ENCODE data around the gene NPIPB9.

- no peak for TF ChIP-seq BHLHE40 (IDR thresholded peaks at IDR 0.05; ENCODE audit: low read depth, low read length)
- no peak for TF ChIP-seq POLR2A (IDR thresholded peaks at IDR 0.05; ENCODE audit: low read depth, low read length)
Observed at GRCh38 chr16:28820016-28820415, 68.4 kb downstream of the NPIPB9 start.
